ENCODE results near the gene SLC19A1. TPM values are rescaled to one million over a fixed set of nuclear protein-coding genes. Genes with fewer than 3 reads are reported as not detected.

The SLC19A1 gene
- total RNA-seq, 4 donors from 2014 or later, result 2.8 to 10.0 (median 6.6) TPM

GRCh38 chr21:45460611-45461368 is 81.5 kb downstream of the SLC19A1 start:
- WGBS, result 84% methylated on average over 9 of the region's 9 CpGs
- peaks cover 0 to 15% (median 6%) of the 10 kb centered on the region in 4 donors for H3K36me3 ChIP-seq
- TF ChIP-seq CTCF (IDR thresholded peaks at IDR 0.05), result no peak
- TF ChIP-seq POLR2A (IDR thresholded peaks at IDR 0.05; ENCODE audit: low read depth), result no peak
- no peak for TF ChIP-seq EP300 (IDR thresholded peaks at IDR 0.05)
- no peak for TF ChIP-seq POLR2AphosphoS5 (IDR thresholded peaks at IDR 0.05)
- intact Hi-C loops (cut with DNase I), result no loop called here
- no peak overlapping the region for H3K27ac ChIP-seq (replicated peaks in 1 of 4)
- DNase-seq (ENCODE audit: extremely low spot score), result no peak
- peaks cover 0 to 32% (median 23%) of the 10 kb centered on the region in 4 donors for H3K4me1 ChIP-seq
- peaks cover 0 to 21% (median 0%) of the 10 kb centered on the region in 4 donors for H3K27me3 ChIP-seq
- H3K9me3 ChIP-seq, result peaks cover 0 to 18% (median 9%) of the 10 kb centered on the region in 4 donors
- H3K4me3 ChIP-seq, result no peak overlapping the region

GRCh38 chr21:45460011-45460565 is 82.2 kb downstream of the SLC19A1 start:
- intact Hi-C loops (cut with DNase I), result no loop called here
- H3K27ac ChIP-seq (replicated peaks in 1 of 4), result no peak overlapping the region
- no peak for DNase-seq (ENCODE audit: extremely low spot score)

GRCh38 chr21:45459171-45460010 is 82.8 kb downstream of the SLC19A1 start:
- H3K4me3 ChIP-seq, result no peak overlapping the region
- peaks cover 0 to 16% (median 6%) of the 10 kb centered on the region in 4 donors for H3K36me3 ChIP-seq
- H3K27ac ChIP-seq (replicated peaks in 1 of 4), result no peak overlapping the region
- peaks cover 0 to 18% (median 9%) of the 10 kb centered on the region in 4 donors for H3K9me3 ChIP-seq
- no peak for DNase-seq (ENCODE audit: extremely low spot score)
- H3K27me3 ChIP-seq, result peaks cover 0 to 30% (median 0%) of the 10 kb centered on the region in 4 donors
- 100% methylated on average over 4 of the region's 23 CpGs for WGBS
- no peak for TF ChIP-seq CTCF (IDR thresholded peaks at IDR 0.05)
- no peak for TF ChIP-seq EP300 (IDR thresholded peaks at IDR 0.05)
- TF ChIP-seq POLR2AphosphoS5 (IDR thresholded peaks at IDR 0.05), result no peak
- TF ChIP-seq POLR2A (IDR thresholded peaks at IDR 0.05; ENCODE audit: low read depth), result no peak
- peaks cover 12 to 45% (median 35%) of the 10 kb centered on the region in 4 donors for H3K4me1 ChIP-seq
- intact Hi-C loops (cut with DNase I), result no loop called here

More at GRCh38 chr21:45460011-45460565, 82.2 kb downstream of the SLC19A1 start:
- TF ChIP-seq POLR2A (IDR thresholded peaks at IDR 0.05; ENCODE audit: low read depth) (no peak), CTCF (IDR thresholded peaks at IDR 0.05) (no peak), POLR2AphosphoS5 (IDR thresholded peaks at IDR 0.05) (no peak), EP300 (IDR thresholded peaks at IDR 0.05) (no peak)
- H3K36me3 ChIP-seq, result peaks cover 0 to 16% (median 6%) of the 10 kb centered on the region in 4 donors
- no peak overlapping the region for H3K4me3 ChIP-seq
- H3K4me1 ChIP-seq, result peaks cover 5 to 38% (median 28%) of the 10 kb centered on the region in 4 donors
- peaks cover 0 to 18% (median 9%) of the 10 kb centered on the region in 4 donors for H3K9me3 ChIP-seq
- H3K27me3 ChIP-seq, result peaks cover 0 to 27% (median 0%) of the 10 kb centered on the region in 4 donors
- WGBS, result 91% methylated on average over 23 of the region's 23 CpGs

GRCh38 chr21:45458281-45459170 is 83.7 kb downstream of the SLC19A1 start:
- H3K4me3 ChIP-seq, result peak overlapping the region in 2 of 4 donors; percentile 42 to 54
- peaks cover 0 to 16% (median 6%) of the 10 kb centered on the region in 4 donors for H3K36me3 ChIP-seq
- no peak for DNase-seq (ENCODE audit: extremely low spot score)
- H3K4me1 ChIP-seq, result peaks cover 14 to 54% (median 43%) of the 10 kb centered on the region in 4 donors
- H3K27ac ChIP-seq (replicated peaks in 1 of 4), result no peak overlapping the region
- TF ChIP-seq POLR2A (IDR thresholded peaks at IDR 0.05; ENCODE audit: low read depth) (no peak), EP300 (IDR thresholded peaks at IDR 0.05) (no peak), POLR2AphosphoS5 (IDR thresholded peaks at IDR 0.05) (no peak), CTCF (IDR thresholded peaks at IDR 0.05) (no peak)
- H3K9me3 ChIP-seq, result peaks cover 0 to 18% (median 9%) of the 10 kb centered on the region in 4 donors
- intact Hi-C loops (cut with DNase I), result no loop called here
- H3K27me3 ChIP-seq, result peaks cover 0 to 30% (median 0%) of the 10 kb centered on the region in 4 donors
- 89% methylated on average over 25 of the region's 30 CpGs for WGBS
